ENCODE data around the gene CDC42BPB.

CDC42BPB gene

DNA sequence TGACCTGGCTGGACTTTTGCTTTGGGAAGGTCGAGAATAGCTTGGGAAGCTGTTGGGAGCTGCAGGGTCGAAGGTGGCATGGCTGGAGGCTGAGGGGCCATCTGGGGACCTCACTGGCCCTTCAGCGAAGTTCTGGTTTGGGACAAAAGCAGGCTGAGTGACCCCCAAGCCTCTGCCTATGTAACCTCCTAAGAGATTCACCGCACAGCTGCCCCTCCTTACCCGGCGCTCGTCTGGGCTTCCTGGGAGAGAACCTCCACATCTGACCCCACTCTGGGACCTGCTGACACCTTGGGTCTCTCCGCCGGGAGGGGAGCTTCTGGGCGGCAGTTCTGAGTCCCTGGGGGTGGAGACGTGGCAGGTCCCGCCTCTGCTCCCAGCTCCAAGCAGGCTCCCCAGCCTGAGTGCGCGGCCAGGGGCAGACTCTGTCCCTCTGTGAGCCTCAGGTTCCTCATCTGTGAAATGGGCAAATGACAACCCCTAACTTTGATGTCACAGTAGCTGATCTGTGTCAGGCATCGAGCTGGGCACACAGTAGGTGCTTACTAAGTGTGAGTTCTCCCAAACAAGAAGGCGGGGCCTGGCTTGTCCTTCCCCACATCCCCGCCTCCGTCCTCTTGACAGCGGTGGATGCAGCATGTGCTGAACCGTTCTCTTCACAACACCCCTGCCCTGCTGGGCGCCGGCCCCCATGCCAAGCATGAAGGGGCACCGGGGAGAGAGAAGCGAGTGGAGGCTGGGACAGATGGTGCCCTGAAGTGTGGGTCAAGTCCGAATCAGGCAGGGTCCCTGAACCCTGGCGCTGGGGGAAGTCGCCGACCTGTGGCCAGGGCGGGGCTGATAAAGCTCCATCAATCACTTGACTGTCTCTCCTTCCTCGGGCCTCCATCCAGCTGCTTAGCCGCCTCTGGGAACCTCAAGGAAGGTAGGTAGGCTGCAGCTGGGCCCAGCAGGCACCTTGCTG lies 40.9 kb upstream of the CDC42BPB start:
- no peak for TF ChIP-seq EZH2phosphoT487 (conservative IDR thresholded peaks at IDR 0.05; ENCODE audit: low read length)
- TF ChIP-seq, protein P1, sequence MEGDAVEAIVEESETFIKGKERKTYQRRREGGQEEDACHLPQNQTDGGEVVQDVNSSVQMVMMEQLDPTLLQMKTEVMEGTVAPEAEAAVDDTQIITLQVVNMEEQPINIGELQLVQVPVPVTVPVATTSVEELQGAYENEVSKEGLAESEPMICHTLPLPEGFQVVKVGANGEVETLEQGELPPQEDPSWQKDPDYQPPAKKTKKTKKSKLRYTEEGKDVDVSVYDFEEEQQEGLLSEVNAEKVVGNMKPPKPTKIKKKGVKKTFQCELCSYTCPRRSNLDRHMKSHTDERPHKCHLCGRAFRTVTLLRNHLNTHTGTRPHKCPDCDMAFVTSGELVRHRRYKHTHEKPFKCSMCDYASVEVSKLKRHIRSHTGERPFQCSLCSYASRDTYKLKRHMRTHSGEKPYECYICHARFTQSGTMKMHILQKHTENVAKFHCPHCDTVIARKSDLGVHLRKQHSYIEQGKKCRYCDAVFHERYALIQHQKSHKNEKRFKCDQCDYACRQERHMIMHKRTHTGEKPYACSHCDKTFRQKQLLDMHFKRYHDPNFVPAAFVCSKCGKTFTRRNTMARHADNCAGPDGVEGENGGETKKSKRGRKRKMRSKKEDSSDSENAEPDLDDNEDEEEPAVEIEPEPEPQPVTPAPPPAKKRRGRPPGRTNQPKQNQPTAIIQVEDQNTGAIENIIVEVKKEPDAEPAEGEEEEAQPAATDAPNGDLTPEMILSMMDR (IDR thresholded peaks at IDR 0.05; ENCODE audit: insufficient read depth, low read length, poor library complexity, severe bottlenecking), result no peak
- Histone ChIP-seq H4K20me1 (ENCODE audit: low read depth, low read length) (no peaks in the 10 kb centered on the region), H3K9ac (ENCODE audit: low read length) (no peak overlapping the region), H3F3A (ENCODE audit: insufficient read depth) (no peaks in the 10 kb centered on the region), H3K9me3 (ENCODE audit: insufficient read depth, low read length) (no peaks in the 10 kb centered on the region), H3K4me3 (ENCODE audit: insufficient read depth, low read length, poor library complexity, severe bottlenecking) (no peak overlapping the region), H3K27me3 (ENCODE audit: low read length) (no peaks in the 10 kb centered on the region), H2AFZ (ENCODE audit: low read depth, low read length, severe bottlenecking) (no peak overlapping the region), H3K9me2 (replicated peaks; ENCODE audit: insufficient read depth, low read length) (no peaks in the 10 kb centered on the region), H3K27ac (ENCODE audit: low read depth, low read length) (no peak overlapping the region), H3K4me2 (ENCODE audit: low read depth, low read length, poor library complexity, severe bottlenecking) (no peak overlapping the region), H3K79me2 (ENCODE audit: insufficient read depth, low read length) (no peaks in the 10 kb centered on the region), H3K36me3 (ENCODE audit: low read length) (no peaks in the 10 kb centered on the region)

DNA sequence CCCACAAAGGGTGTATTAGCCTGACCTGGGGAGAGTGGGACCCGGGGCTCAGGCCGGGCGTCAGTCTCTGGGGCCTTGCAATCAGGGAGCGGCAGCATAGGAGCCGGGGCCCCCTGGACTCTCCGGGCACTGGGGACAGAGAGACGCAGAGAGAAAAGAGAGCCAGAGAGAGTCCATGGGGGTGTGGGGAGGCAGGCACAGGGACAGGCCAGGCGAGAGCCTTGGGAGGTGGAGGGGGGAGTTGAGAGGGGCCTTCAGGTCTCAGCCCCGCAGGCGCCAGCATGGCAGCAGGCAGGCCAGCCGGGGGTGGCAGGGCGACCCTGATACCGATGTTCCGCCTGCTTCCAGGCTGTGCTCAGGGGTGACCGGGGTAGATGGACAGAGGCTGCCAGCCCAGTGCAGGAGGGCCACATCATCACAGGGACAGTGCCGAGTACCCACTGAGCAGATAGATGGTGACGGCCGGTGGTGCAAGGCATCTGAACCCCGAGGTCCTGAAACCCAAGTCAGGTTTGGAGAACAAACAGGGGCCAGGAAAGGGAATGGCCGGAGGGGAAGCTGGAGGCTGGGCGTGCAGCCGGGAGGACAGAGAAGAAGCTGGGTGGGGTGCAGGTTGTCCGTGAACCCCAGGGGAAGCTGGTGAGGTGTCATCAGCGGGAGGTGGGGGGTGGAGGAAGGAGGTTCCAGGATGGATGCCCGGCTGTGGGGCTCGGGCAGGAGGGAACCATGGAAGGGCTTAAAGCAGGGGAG lies 40.1 kb upstream of the CDC42BPB start:
- H4K20me1 ChIP-seq (ENCODE audit: low read depth, low read length), result no peaks in the 10 kb centered on the region

DNA sequence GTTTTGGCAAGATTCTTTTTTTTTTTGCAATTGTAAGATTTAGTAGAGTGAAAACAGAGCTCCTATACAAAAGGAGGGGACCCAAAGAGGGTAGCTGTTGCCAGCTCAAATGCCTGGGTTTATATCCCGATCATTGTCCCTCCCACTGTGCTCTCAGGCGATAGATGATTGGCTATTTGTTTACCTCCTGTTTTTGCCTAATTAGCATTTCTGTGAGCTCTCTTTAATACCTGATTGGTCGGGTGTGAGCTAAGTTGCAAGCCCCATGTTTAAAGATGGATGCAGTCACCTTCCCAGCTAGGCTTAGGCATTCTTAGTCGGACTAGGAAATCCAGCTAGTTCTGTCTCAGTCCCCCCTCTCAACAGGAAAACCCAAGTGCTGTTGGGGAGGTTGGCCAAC lies 39.0 kb upstream of the CDC42BPB start:
- Histone ChIP-seq H3K27ac (ENCODE audit: low read depth, low read length) (no peak overlapping the region), H3K4me2 (ENCODE audit: low read depth, low read length, poor library complexity, severe bottlenecking) (no peak overlapping the region), H3F3A (ENCODE audit: insufficient read depth) (no peaks in the 10 kb centered on the region), H2AFZ (ENCODE audit: low read depth, low read length, severe bottlenecking) (no peak overlapping the region), H3K9ac (ENCODE audit: low read length) (no peak overlapping the region), H3K27me3 (ENCODE audit: low read length) (no peaks in the 10 kb centered on the region), H3K79me2 (ENCODE audit: insufficient read depth, low read length) (no peaks in the 10 kb centered on the region), H3K4me3 (ENCODE audit: insufficient read depth, low read length, poor library complexity, severe bottlenecking) (no peak overlapping the region), H3K36me3 (ENCODE audit: low read length) (no peaks in the 10 kb centered on the region), H4K20me1 (ENCODE audit: low read depth, low read length) (no peaks in the 10 kb centered on the region), H3K9me2 (replicated peaks; ENCODE audit: insufficient read depth, low read length) (no peaks in the 10 kb centered on the region), H3K9me3 (ENCODE audit: insufficient read depth, low read length) (no peaks in the 10 kb centered on the region)
- TF ChIP-seq, protein P1 (IDR thresholded peaks at IDR 0.05; ENCODE audit: insufficient read depth, low read length, poor library complexity, severe bottlenecking), result no peak
- no peak for TF ChIP-seq EZH2phosphoT487 (conservative IDR thresholded peaks at IDR 0.05; ENCODE audit: low read length)

More for the DNA sequence above, 40.1 kb upstream of the CDC42BPB start:
- Histone ChIP-seq H3K79me2 (ENCODE audit: insufficient read depth, low read length) (no peaks in the 10 kb centered on the region), H3K9ac (ENCODE audit: low read length) (no peak overlapping the region), H3K4me3 (ENCODE audit: insufficient read depth, low read length, poor library complexity, severe bottlenecking) (no peak overlapping the region), H3K36me3 (ENCODE audit: low read length) (no peaks in the 10 kb centered on the region), H3F3A (ENCODE audit: insufficient read depth) (no peaks in the 10 kb centered on the region), H3K27ac (ENCODE audit: low read depth, low read length) (no peak overlapping the region), H3K4me2 (ENCODE audit: low read depth, low read length, poor library complexity, severe bottlenecking) (no peak overlapping the region), H3K9me2 (replicated peaks; ENCODE audit: insufficient read depth, low read length) (no peaks in the 10 kb centered on the region), H3K9me3 (ENCODE audit: insufficient read depth, low read length) (no peaks in the 10 kb centered on the region), H2AFZ (ENCODE audit: low read depth, low read length, severe bottlenecking) (no peak overlapping the region), H3K27me3 (ENCODE audit: low read length) (no peaks in the 10 kb centered on the region)
- TF ChIP-seq, protein P1 (IDR thresholded peaks at IDR 0.05; ENCODE audit: insufficient read depth, low read length, poor library complexity, severe bottlenecking), result no peak
- TF ChIP-seq EZH2phosphoT487 (conservative IDR thresholded peaks at IDR 0.05; ENCODE audit: low read length), result no peak

Data from SU-DHL-6 (cell line).